Stimulated activated CD4-positive, alpha-beta T cell treated with anti-CD3 and anti-CD28 coated beads, Interleukin-15, amount 100 ng/mL, for 1 hour (primary cell): ENCODE data around the gene DLG2.

Experiments
- DNase-seq, 2 donors: peaks; one replicate each; pipeline ENCODE4 v3.0.0-alpha.2; 2020; ENCODE audit warnings: low read depth in 1 of 2, low spot score in 1 of 2

DLG2 gene

DNA sequence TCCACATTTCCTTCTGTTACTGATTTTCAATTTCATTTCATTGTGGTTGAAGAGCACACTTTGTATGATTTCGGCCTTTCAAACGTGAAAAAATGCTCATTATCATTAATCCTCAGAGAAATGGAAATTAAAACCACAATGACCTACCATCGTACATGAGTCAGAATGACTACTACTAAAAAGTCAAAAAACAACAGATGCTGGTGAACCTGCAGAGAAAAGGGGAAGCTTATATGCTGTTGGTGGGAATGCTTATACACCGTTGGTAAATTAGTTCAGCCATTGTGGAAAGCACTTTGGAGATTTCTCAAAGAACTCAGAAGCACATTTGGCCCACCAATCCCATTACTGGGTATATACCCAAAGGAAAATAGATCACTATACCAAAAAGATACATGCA lies 57.6 kb downstream of the DLG2 start:
- no peak for DNase-seq

DNA sequence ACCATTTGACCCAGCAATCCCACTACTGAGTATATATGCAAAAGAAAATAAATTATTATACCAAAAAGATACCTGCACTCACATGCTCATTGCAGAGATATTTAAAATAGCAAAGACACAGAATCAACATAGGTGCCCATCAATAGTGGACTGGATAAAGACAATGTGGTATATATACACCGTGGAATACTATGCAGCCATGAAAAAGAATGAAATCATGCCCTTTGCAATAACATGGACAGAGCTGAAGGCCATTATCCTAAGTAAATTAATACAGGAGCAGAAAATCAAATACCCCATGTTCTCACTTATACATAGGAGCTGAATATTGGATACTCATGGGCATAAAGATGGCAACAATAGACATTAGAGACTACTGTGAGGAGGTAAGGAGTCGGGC lies 68.7 kb downstream of the DLG2 start:
- DNase-seq = no peak

DNA sequence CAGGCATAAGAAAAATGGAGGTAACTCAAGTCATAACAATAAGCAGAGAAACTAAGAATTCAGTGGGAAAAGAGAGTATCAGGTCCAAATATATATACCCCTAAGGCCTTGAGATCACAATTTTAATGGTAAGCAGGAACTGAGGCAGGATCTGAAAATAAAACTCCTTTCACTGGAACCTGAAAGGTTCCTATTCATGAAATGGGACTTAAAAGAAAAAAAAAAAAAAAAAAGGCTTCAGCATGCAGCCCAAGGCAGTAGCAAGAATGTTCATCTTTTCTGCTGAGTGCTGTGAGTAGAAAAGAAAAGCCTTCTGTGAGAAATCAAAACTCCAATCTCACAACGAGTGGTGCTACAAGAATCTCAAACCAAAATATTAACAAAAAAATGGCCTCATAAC lies 75.3 kb downstream of the DLG2 start:
- DNase-seq = no peak

DNA sequence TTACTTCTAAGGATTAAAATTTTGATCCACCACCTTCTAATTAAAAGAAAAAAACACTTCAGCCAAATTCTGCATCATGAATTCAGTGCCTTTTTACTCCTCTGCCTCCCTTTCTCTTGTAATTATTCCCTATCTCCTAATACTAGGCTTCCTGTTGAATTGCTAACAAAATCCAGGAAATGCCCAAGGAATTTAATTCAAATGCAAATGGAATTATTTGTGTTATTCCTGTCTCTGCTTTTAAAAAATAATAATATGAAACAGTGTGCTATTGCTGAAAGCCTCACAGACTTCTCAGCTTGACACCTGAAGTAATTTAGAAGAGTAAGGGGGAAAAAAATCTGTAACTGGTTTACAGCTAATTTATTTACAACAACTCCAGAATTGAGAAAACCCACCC lies 85.5 kb downstream of the DLG2 start:
- DNase-seq = no peak

DNA sequence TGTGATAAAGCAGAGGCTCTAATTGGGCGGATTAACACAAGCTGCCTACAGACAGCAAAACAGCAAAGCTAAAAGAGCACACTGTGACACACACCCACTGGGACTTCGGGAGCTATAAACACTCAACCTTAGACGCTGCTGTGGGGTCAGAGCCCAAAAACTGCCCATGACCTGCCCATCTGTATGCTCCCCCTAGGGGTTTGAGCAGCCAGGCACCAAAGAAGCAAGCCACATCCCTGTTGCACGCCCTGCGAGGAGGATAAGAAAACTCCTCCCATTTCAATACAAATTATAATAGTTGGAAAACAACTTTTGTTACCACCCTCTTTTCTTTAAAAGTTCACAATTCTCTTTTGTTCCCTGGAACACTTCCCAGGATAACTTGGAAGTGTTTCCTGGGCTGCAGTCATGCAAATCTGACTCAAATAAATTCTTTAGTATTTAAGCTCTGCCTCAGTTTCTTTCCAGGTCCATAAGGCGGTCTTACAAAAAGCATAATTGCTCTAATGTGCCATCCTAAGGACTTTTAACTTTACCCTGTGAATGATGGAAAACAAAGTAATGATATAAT lies 86.4 kb downstream of the DLG2 start:
- no peak for DNase-seq

DNA sequence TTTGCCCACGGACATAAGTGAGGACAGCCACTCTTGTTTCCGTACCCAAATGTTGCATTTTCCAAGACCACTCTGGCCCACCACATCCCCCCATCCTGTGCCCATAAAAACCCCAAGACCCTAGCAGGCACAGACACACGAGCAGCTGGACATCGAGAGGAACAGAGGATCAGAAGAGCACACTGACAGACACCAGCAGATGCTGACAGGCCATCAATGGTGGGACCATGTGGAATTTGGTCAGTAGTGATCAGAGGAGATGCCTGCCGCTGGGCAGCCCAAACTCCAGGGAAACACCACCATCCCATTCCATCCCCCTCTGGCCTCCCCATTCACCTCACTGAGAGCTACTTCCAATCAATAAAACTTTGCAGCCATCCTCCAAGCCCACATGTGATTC lies 87.0 kb downstream of the DLG2 start:
- DNase-seq = no peak

DNA sequence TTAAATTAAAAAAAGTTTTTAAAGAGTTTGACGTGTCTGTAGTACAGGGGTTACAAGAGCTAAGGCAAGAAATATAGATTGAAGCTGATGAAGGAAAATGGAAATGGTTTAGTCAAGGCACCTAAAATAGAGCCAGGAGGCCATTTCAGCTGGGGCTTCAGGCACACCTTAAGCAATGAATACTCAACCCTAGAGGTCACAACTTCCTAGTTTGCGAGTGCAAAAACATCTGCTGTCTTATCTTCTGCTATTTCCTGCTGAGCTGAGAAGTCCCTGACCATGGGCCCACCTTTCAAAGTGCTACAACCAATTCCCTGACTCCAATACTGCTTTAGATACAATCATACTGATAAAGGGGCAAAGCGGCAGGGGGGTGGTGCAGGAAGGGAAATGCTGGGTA lies 87.4 kb downstream of the DLG2 start:
- DNase-seq = no peak

DNA sequence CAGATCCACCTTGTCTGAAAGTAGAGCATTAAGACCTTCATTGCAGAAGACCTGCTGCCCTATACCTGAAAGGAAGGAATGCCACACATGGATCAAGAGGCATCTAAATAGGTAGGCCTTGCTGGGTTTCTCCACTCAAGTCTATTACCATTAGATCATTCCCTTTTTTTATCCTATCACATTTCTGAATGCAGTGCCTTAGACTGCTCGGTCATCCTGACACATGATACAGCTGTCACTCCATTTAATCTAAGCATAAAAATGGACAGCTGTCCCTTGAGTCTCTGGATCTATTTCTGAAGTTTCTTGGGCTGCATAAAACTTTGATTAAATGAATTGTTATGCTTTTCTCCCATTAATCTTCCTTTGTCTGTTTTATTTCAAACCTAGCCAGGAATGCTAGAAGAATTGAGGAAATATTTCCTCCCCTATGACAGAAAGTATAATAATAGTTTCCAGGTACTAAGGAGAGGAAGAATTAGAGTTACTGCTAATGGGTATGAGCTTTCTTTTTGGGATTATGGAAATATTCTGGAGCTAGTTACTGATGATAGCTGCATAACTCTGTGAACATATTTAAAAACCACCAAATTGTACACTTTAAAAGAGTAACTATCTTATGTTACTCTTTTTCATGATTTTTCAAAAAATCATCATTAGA lies 88.0 kb downstream of the DLG2 start:
- DNase-seq = no peak

DNA sequence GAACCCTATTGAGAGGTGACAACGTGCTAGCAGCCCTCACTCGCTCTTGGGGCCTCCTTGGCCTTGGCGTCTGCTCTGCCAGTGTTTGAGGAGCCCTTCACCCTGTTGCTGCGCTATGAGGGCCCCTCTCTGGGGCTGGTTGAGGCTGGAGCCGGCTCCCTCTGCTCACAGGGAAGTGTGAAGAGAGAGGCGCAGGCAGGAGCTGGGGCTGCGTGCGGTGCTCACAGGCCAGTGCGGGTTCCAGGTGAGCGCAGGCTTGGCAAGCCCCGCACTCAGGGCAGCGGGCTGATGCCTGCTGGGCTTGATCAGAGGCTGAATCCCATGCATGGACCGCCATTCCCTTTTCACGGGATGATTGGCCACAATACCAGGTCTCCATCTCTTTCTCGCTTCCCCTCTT lies 90.7 kb downstream of the DLG2 start:
- no peak for DNase-seq

DNA sequence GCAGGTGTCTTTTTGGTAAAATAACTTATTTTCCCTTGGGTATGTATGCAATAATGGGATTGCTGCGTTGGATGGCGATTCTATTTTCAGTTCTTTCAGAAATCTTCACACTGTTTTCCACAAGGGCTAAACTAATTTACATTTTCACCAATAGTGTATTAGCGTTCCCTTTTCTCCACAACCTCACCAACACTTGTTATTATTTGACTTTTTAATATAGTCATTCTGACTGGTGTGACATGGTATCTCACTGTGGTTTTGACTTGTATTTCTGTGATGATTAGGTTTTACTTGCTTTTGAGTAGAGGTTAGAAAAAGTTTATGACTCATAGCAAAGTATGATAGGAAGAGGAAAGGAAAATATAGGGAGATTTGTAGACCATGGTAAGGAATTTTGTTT lies 92.3 kb downstream of the DLG2 start:
- DNase-seq = no peak

DNA sequence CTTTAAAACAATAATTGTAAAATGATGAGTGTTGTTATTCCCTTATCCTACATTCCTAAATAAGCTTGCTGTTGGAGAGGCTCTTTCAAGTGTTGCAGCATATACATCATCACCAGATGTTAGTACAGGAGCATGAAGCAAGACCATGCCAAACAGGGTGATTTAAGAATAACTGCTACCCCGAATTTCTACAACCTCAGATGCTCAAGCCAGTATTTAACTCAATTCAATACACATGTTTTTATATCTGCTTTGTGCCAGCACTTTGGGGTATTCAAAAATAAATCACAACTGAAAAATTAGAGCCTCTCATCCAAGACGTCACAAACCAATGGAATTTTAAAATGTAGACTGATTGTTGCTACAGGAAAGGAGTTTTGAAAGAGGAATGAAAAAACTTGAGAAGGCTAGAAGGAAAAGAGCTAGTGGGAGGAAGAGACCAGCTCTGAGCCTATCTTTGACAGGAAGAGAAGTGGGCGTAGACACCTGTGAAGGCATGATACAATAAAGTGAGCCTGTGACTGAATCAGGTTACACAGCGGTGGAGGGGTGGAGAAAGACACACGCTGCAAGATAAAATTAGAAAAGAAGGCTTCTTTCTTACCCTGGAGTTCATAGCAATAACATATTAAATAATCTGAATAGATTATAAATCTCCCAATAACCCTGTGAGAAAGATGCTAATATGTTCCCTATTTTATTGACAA lies 95.8 kb downstream of the DLG2 start:
- DNase-seq = no peak

DNA sequence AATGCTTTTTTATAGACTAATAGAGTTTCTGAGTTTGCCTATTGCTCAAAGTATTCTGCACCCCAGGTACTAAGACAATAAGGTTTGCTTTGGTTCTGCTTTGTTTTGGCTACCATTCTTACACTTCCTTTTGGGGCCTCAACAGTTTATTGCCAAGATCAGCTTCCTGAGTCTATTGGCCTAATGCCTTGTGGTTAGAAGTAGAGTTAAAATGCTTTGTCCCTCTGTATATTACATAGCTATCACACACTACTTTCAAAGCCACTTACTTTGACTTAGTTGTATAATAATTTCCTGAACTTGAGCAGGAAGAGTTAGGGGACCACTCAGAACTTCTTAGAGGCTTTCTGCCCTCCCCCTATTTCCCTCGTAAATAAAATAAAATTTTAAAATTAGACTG lies 96.5 kb downstream of the DLG2 start:
- no peak for DNase-seq

DNA sequence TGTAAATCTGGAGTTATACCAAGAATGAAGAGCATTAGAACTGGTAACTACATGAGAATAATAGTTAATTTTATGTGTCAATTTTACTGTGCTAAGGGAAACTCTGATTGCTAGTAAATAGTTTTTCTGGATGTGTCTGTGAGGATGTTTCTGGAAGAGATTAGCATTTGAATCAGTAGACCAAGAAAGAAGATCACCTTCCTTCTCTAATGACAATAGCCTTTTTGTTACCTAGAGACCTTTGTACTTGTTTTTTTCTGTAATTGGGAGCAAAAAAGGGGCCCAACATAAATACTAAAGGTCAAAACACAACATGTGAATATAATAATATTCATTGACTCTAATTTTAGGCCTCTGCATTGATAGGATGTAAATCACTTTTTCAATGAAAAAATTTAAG lies 100.6 kb downstream of the DLG2 start:
- DNase-seq = no peak

DNA sequence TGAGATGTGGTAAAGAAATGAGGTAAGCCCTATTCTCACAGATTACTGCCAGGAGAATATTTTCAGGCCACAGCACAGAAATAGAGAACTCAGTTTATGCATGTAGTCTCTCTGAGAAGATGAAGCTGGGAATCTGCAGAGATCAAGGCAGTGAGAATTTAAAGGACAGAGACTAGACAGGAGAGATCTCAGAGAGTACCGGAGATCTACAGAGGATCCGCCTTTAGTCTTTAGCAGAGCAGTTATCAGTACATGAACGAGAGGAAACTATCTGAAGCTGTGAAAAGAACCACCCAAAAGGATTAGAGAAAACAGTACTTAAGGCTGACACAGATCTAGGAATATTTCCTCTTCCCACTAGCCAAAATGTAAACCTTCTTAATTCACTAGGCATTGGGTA lies 101.5 kb downstream of the DLG2 start:
- DNase-seq = no peak

DNA sequence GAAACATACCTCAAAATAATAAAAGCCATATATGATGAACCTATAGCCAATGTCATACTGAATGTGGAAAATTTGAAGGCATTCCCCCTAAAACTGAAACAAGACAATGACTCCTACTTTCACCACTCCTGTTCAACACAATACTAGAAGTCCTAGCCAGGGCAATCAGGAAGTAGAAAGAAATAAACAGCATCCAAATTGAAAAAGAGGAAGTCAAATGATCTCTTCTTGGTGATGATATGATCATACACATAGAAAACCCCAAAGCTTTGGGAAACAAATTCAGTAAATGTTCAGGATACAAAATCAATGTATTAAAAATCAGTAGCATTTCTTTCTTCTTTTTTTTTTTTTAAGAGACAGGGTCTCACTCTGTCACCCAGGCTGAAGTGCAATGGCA lies 109.9 kb downstream of the DLG2 start:
- DNase-seq = no peak

DNA sequence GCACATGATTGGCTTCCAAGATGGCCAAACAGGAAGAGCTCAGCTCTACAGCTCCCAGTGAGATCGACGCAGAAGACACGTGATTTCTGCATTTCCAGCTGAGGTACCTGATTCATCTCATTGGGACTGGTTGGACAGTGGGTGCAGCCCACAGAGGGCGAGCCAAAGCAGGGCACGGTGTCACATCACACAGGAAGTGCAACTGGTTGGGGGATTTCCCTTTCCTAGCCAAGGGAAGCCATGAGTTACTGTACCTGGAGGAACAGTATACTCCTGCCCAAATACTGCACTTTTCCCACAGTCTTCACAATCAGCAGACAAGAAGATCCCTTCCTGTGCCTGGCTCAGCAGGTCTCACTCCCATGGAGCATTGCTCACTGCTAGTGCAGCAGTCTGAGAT lies 131.2 kb downstream of the DLG2 start:
- DNase-seq = no peak

DNA sequence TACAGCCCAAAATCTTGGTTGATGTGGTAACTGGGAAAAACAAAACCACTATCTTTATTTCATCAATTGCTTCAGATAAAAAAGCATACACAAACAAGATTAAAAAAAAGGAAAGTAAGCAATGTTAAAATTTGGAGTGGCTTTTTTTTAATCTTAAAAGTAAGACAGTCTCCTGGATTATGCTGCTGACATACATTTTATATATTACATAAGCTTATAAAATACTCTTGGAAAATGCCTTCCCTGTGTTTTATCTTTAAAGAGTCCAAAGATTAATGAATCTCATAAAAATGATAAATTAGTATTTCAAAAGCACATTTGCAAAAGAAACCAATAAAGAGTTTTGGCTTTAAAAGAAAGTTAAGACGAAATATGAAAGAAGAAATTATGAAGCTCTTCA lies 132.7 kb downstream of the DLG2 start:
- DNase-seq = no peak

DNA sequence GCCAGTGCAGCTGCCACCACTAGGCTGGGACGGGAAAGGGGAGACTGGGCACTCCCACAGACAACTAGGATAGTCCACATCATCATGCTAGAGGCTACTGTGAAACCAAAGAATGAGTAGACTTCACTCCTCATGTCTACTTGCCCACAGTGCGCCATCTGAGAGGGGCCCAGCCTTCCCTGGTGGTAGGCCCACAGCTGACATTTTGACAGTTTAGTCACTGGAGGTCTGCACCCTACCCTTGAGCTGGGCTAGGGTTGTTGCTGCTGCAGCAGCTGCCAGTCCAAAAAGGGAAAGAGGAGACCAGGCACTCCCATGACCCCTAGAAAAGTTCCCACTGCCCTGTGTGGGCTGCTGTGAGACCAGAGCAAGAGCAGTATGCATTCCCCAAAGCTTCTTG lies 141.2 kb downstream of the DLG2 start:
- no peak for DNase-seq

DNA sequence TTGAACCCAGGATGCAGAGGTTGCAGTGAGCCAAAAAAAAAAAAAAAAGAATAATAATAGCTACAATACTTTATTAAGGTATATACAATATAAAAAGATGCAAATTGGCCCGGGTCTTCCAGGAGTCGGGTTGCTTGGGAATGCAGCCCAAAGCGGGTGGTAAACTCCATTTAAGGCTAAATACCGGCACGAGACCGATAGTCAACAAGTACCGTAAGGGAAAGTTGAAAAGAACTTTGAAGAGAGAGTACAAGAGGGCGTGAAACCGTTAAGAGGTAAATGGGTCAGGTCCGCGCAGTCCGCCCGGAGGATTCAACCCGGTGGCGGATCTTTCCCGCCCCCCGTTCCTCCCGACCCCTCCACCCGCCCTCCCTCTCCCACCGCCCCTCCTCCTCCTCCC lies 143.3 kb downstream of the DLG2 start:
- no peak for DNase-seq

DNA sequence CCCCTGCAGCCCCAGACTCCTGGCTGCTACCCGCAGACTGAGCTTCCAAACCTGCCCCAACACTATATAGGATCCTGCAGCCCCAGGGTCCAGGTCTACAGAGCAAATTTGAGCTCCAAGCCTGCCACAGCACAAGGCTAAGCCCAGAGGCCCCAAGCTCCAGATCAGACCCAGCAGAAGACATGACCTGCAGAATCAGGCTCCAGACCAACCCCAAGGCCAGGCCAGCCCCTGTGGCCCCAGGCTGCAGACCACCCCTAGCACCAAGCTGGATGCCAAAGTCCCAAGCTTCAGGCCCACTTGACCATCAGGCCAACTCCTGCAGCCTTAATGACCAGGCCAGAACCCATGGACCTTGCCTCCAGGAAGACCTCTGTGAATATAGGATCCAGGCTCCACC lies 145.3 kb downstream of the DLG2 start:
- DNase-seq = no peak

DNA sequence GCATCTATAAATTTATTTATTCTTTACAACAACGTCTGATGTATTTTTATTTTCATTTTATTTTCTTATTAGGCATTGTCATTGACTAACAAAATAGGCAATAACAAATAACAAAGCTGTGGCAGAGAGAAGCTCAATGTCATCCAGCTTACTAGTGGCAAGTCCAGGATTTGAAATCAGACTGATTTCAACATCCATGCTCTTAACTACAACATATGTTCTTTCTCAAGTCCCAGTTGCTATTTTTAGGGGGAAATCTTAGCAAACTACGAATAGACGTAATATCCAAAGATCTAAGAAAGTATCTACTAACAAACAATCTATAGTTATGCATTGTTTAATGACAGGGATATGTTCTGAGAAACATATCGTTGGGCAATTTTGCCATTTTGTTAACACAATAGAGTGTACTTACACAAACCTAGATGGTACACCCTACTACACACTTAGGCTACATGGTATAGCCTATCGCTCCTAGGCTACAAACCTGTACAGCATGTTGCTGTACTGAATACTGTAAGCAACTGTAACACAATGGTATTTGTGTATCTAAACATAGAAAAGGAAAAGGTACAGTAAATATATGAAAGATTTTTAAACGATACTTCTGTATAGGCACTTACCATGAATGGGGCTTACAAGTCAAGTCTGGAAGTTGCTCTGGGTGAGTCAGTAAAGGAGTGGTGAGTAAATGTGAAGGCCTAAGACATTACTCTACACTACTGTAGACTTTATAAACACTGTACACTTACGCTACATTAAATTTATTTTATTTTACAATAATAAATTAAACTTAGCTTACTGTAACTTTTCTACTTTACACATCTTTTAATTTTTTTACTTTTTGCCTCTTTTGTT lies 151.3 kb downstream of the DLG2 start:
- DNase-seq = no peak

DNA sequence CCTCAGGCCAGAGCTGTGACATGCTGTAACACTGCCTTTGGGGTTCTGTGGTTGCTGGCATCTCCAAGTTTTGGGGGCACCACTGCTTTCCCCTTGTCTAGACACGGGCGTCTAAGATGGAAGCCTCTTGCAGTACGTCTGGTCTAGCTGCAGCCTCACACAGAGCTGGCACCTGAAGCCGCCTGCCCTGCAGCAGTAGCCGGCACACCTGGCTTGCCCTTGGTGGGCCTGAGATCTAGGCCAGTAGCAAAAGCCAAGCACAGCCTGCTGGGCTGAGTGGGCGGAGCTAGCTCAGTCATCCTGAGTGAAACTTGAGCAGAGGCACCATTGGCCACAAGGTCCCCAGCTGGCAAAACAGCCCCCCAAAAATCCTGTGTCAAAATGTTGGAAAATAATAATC lies 154.2 kb downstream of the DLG2 start:
- no peak for DNase-seq
